CD14-positive monocyte (primary cell): ENCODE measurements around the gene RS1. TPM values are rescaled to one million over a fixed set of nuclear protein-coding genes. Genes with fewer than 3 reads are reported as not detected.

Source experiments
- DNase-seq, 3 donors: peaks; one replicate each; pipeline ENCODE4 v3.0.0-alpha.2; 2011 to 2022
- H2AFZ ChIP-seq: 2 replicates; pipeline ENCODE4 v1.6.0; 2012; ENCODE audit warnings: mild to moderate bottlenecking, low read depth, low read length, inconsistent platforms; ENCODE audit not compliant: insufficient read depth, poor library complexity, severe bottlenecking
- H3K27ac ChIP-seq, 2 donors: 1 replicate in 1 of 2; 2 replicates in 1 of 2; pipeline ENCODE4 v1.5.1; 2012 to 2013; ENCODE audit warnings: low read length in 2 of 2, control low read depth in 1 of 2, inconsistent platforms in 1 of 2, low read depth in 1 of 2, mild to moderate bottlenecking in 1 of 2
- H3K27me3 ChIP-seq, 2 donors: one replicate each; pipeline versions ENCODE4 v1.6.0 to v1.6.1; 2011 to 2013; ENCODE audit warnings: low read length in 2 of 2; ENCODE audit not compliant: control insufficient read depth in 2 of 2, insufficient read depth in 2 of 2
- H3K36me3 ChIP-seq, 2 donors: replicated peaks in 1 of 2; 1 replicate in 1 of 2; 2 replicates in 1 of 2; pipeline versions ENCODE4 v1.5.1 to v1.6.1; 2012 to 2013; ENCODE audit warnings: low read length in 2 of 2, control low read depth in 1 of 2, inconsistent platforms in 1 of 2, mild to moderate bottlenecking in 1 of 2; ENCODE audit not compliant: insufficient read depth in 2 of 2, control insufficient read depth in 1 of 2
- H3K4me1 ChIP-seq, 2 donors: 1 replicate in 1 of 2; 2 replicates in 1 of 2; pipeline versions ENCODE4 v1.5.1 to v1.6.1; 2012 to 2013; ENCODE audit warnings: low read length in 2 of 2, control low read depth in 1 of 2, inconsistent platforms in 1 of 2, mild to moderate bottlenecking in 1 of 2, moderate library complexity in 1 of 2; ENCODE audit not compliant: insufficient read depth in 2 of 2, control insufficient read depth in 1 of 2
- H3K4me2 ChIP-seq: replicated peaks from 2 replicates; pipeline ENCODE3; 2012; ENCODE audit warnings: low read length, moderate library complexity, mild to moderate bottlenecking; ENCODE audit not compliant: poor library complexity, severe bottlenecking; ENCODE audit errors: extremely low read depth
- H3K4me3 ChIP-seq, 3 experiments: fragments of 200-600 bp in 1 of 3; sonication (generic) in 1 of 3; replicated peaks in 1 of 3; 1 replicate in 2 of 3; 2 replicates in 1 of 3; pipeline ENCODE4 v1.5.1; 2011 to 2013; ENCODE audit warnings: low read length in 3 of 3, mild to moderate bottlenecking in 3 of 3, control low read depth in 2 of 3, low read depth in 2 of 3, inconsistent platforms in 1 of 3, moderate library complexity in 1 of 3
- H3K79me2 ChIP-seq: 2 replicates; pipeline ENCODE4 v1.6.0; 2012; ENCODE audit warnings: mild to moderate bottlenecking, control low read depth, inconsistent platforms, low read length, moderate library complexity; ENCODE audit not compliant: insufficient read depth
- H3K9ac ChIP-seq: 2 replicates; pipeline ENCODE4 v1.6.0; 2017; ENCODE audit warnings: low read length, mild to moderate bottlenecking; ENCODE audit not compliant: insufficient read depth, poor library complexity, severe bottlenecking
- H3K9me3 ChIP-seq, 2 donors: replicated peaks in 1 of 2; 1 replicate in 1 of 2; 2 replicates in 1 of 2; pipeline versions ENCODE4 v1.5.1 to v1.6.1; 2012 to 2013; ENCODE audit warnings: low read length in 2 of 2, control low read depth in 1 of 2; ENCODE audit not compliant: control insufficient read depth in 1 of 2, insufficient read depth in 1 of 2
- H4K20me1 ChIP-seq: 2 replicates; pipeline ENCODE4 v1.6.0; 2012; ENCODE audit warnings: mild to moderate bottlenecking, low read length, control low read depth, moderate library complexity; ENCODE audit not compliant: insufficient read depth
- H3K27ac Mint-ChIP-seq, 7 donors: one replicate each; pipeline ENCODE4 v1.8.0; 2020; ENCODE audit warnings: mild to moderate bottlenecking in 7 of 7, mixed read lengths in 7 of 7, moderate library complexity in 6 of 7, inconsistent platforms in 2 of 7
- H3K27me3 Mint-ChIP-seq, 3 donors: one replicate each; pipeline ENCODE4 v1.8.0; 2021 to 2022; ENCODE audit warnings: low read depth in 3 of 3, mild to moderate bottlenecking in 3 of 3, mixed read lengths in 3 of 3, moderate library complexity in 3 of 3, inconsistent platforms in 1 of 3
- H3K36me3 Mint-ChIP-seq, 2 donors: one replicate each; pipeline ENCODE4 v1.8.0; 2020; ENCODE audit warnings: mixed read lengths in 2 of 2, inconsistent platforms in 1 of 2, mild to moderate bottlenecking in 1 of 2
- H3K4me1 Mint-ChIP-seq: one replicate; pipeline ENCODE4 v1.8.0; 2020; ENCODE audit warnings: mild to moderate bottlenecking, mixed read lengths
- H3K4me3 Mint-ChIP-seq, 2 donors: one replicate each; pipeline ENCODE4 v1.8.0; 2020; ENCODE audit warnings: mild to moderate bottlenecking in 2 of 2, mixed read lengths in 2 of 2, moderate library complexity in 1 of 2
- H3K9me3 Mint-ChIP-seq, 7 donors: one replicate each; pipeline ENCODE4 v1.8.0; 2020 to 2022; ENCODE audit warnings: mixed read lengths in 7 of 7, mild to moderate bottlenecking in 6 of 7, moderate library complexity in 6 of 7, inconsistent platforms in 2 of 7
- CTCF ChIP-seq: fragments of 200-600 bp; IDR thresholded peaks from one replicate; pipeline ENCODE4 v1.8.0; 2022; ENCODE audit warnings: antibody characterized with exemption, mild to moderate bottlenecking
- WGBS: methylation state at CpG from one replicate; pipeline ENCODE4 v1.1.5; 2013; ENCODE audit warnings: missing lambda C conversion rate; ENCODE audit not compliant: insufficient coverage; 5-methylcytosine and 5-hydroxymethylcytosine counted together
- intact Hi-C, 2 donors: fragments of 100-400 bp; cut with micrococcal nuclease; formaldehyde crosslinking; loops; one replicate each; pipeline versions ENCODE4 v1.15.0 to v1.15.1; 2023
- polyA plus RNA-seq, 3 donors: library from polyadenylated mRNA; depleted of rRNA in 1 of 3; unstranded in 2 of 3; stranded (reverse) in 1 of 3; fragments of 300-500 nt in 2 of 3; fragments of >200 nt in 1 of 3; fragmentation: Illumina TruSeq in 2 of 3; gene quantifications; 1 replicate in 2 of 3; 2 replicates in 1 of 3; pipeline ENCODE4 v1.2.3, GENCODE V29; 2012 to 2021

Gene RS1
- polyA plus RNA-seq, 3 donors: 0.08 TPM; not detected in 2

GRCh38 chrX:18619288-18619687, 52.6 kb downstream of the RS1 start:
- Mint-ChIP-seq H3K36me3 (peaks cover 7 to 22% of the 10 kb centered on the region in 2 donors), H3K4me3 (no peak overlapping the region), H3K4me1 (peaks cover 16% of the 10 kb centered on the region), H3K9me3 (peaks cover 0 to 1% (median 0%) of the 10 kb centered on the region in 7 donors), H3K27ac (no peak overlapping the region), H3K27me3 (peaks cover 0 to 4% (median 0%) of the 10 kb centered on the region in 3 donors)
- no peaks in the 10 kb centered on the region for H3K9me3 ChIP-seq
- H3K79me2 ChIP-seq: no peaks in the 10 kb centered on the region
- peaks cover 2 to 6% of the 10 kb centered on the region in 2 donors for H3K36me3 ChIP-seq
- WGBS: no CpG with 5 or more reads among the region's 2 CpGs
- H3K4me3 ChIP-seq: no peak overlapping the region
- no peak overlapping the region for H3K27ac ChIP-seq
- intact Hi-C loops: no loop called here
- no peak for DNase-seq
- H4K20me1 ChIP-seq: no peaks in the 10 kb centered on the region
- no peak for TF ChIP-seq CTCF
- H3K9ac ChIP-seq: no peak overlapping the region
- no peaks in the 10 kb centered on the region for H3K27me3 ChIP-seq
- no peak overlapping the region for H3K4me2 ChIP-seq
- H3K4me1 ChIP-seq: peaks cover 12 to 16% of the 10 kb centered on the region in 2 donors
- H2AFZ ChIP-seq: no peak overlapping the region

GRCh38 chrX:18617407-18617750, 54.5 kb downstream of the RS1 start:
- Mint-ChIP-seq H3K4me1 (peaks cover 16% of the 10 kb centered on the region), H3K36me3 (peaks cover 13 to 26% of the 10 kb centered on the region in 2 donors), H3K9me3 (peaks cover 0 to 1% (median 0%) of the 10 kb centered on the region in 7 donors), H3K27ac (peak overlapping the region in 2 of 7 donors; percentile 12 to 32), H3K4me3 (peak overlapping the region in 1 of 2 donors; percentile 65), H3K27me3 (peaks cover 0 to 4% (median 0%) of the 10 kb centered on the region in 3 donors)
- Histone ChIP-seq H2AFZ (no peak overlapping the region), H3K4me1 (peaks cover 12 to 16% of the 10 kb centered on the region in 2 donors), H3K9ac (no peak overlapping the region), H3K4me3 (peak overlapping the region in 1 of 3 experiments; percentile 28), H3K4me2 (peak overlapping the region; percentile 14), H3K79me2 (no peaks in the 10 kb centered on the region), H3K9me3 (no peaks in the 10 kb centered on the region), H3K27ac (peak overlapping the region in 1 of 2 donors; percentile 14), H3K36me3 (peaks cover 2 to 8% of the 10 kb centered on the region in 2 donors), H4K20me1 (no peaks in the 10 kb centered on the region), H3K27me3 (no peaks in the 10 kb centered on the region)
- DNase-seq: peak; percentile 1 to 3 (median 3)
- intact Hi-C loops: no loop called here
- TF ChIP-seq CTCF: no peak
- 0% methylated on average over 1 of the region's 5 CpGs for WGBS
